ENCODE results near the gene ADTRP.

The ADTRP gene, protein sequence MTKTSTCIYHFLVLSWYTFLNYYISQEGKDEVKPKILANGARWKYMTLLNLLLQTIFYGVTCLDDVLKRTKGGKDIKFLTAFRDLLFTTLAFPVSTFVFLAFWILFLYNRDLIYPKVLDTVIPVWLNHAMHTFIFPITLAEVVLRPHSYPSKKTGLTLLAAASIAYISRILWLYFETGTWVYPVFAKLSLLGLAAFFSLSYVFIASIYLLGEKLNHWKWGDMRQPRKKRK

GRCh38 chr6:11778648-11779328, at the start of gene ADTRP:
Gene ADTRP (minus strand): TSS chr6:11778803. CDS start chr6:11778759, 44 bp downstream.
- no peak for DNase-seq (ENCODE audit: low spot score)

DNA sequence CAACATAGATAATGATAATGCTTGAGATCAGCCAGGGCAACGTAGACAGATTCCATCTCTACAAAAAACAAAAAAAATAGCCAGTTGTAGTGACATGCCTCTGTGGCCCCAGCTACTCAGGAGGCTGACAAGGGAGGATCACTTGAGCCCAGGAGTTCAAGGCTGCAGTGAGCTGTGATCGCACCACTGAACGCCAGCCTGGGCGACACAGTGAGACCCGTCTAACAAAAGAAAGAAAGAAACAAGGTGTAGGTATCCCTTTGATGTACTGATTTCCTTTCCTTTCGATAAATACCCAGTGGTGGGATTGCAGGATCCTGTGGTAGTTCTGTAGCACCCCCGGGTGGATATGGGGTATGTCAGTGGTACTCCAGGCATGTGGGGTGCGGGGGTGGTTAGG, 48.2 kb upstream of the ADTRP start:
- DNase-seq (ENCODE audit: low spot score), result no peak

DNA sequence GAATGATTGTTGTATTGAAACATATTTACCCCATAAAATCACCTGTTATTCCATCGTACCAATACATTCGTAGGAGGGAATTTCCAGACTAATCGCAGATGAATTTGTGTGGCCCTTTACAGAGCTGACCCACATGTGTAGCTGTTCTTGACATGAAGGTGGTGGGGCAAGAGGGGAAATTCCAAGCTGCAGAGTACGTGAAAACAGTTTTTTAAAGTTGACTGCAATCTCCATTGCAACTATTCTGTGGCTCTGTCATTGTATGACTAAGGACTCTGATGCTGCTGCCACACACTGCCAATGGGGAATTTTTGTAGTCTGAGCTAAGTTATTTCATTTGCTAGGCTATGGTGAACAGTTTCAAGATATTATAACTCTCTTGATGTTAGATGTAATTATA, 46.4 kb upstream of the ADTRP start:
- no peak for DNase-seq (ENCODE audit: low spot score)

- DNase-seq (ENCODE audit: low spot score), result no peak
Measured at GRCh38 chr6:11822346-11822745, 43.7 kb upstream of the ADTRP start.

GRCh38 chr6:11821781-11822180, 43.2 kb upstream of the ADTRP start:
- DNase-seq (ENCODE audit: low spot score), result no peak

DNA sequence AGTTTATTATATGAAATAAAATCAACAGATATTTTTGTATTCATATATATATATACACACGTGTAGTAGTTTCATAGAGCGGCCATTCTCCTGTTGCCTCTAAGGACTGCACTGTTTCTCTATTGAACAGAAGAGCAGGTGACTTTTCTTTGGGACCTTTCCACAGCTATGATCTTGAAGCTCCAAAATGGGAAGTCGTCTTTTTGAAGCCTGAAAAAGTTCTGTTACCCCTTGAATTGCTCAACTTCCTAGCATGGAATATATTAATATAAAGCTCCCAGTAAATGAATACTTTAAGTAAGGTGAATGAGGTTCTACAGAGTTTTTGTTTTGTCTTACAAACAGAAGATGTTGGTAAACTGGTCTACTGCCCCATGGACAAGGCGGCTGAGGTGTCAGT, 42.2 kb upstream of the ADTRP start:
- no peak for DNase-seq (ENCODE audit: low spot score)

DNA sequence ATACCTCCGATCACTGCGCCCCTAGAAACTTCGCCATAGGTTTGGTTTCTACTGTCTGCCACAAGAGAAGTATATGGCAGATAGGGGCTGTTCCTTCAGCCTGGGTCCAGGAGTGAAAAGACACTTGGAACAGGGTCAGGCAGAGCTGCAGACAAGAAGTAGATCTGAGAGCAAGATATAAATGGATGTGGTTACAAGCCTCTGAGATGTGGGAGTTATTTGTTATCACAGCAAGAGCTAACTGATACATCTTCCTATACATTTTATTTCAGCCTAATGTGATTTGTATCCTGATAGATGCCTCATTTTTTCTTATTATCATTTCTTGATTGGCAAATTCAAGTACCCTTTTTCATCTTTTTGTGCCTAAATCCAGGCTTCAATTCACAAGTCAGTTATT, 40.9 kb upstream of the ADTRP start:
- DNase-seq (ENCODE audit: low spot score), result no peak

- DNase-seq (ENCODE audit: low spot score), result no peak
Measured at GRCh38 chr6:11815231-11815630, 36.6 kb upstream of the ADTRP start.

DNA sequence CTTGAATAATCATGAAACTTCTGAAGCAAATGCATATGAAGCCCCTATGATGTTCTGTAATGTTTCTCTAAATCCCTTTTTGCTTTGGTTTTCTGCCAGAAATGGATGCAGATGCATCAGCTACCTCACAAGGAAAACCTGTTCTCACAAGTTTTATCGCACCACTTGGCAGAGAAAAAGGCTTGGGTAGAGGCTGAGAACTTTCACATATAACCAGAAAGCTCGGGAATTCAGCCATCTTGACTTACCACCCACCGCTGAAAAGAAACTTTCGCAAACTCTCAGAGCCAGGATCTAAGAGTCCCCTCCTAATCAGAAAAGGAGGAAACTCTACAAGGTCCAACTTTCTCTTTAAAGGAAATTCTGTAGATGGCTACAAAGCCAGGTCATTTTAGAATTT, 36.2 kb upstream of the ADTRP start:
- no peak for DNase-seq (ENCODE audit: low spot score)

DNA sequence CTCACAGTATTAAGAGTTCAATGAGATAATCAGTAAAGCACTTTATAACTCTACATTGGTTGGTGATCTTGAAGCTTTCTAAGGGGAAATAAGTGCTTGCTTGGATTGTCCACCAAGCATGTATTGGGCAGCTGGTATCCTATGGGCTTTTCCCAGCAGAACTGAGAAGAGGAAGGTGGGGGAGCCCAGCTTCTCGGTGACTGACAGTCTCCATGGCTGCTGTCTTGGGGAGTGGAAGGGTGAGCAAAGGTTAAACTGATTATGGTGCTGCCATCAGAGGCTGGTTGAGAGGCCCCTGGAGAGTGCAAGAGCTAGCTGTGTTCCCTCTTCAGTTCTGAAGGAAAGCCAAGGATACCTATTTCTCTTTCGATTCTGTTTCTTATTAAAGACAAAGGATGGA, 35.5 kb upstream of the ADTRP start:
- DNase-seq (ENCODE audit: low spot score), result no peak

DNA sequence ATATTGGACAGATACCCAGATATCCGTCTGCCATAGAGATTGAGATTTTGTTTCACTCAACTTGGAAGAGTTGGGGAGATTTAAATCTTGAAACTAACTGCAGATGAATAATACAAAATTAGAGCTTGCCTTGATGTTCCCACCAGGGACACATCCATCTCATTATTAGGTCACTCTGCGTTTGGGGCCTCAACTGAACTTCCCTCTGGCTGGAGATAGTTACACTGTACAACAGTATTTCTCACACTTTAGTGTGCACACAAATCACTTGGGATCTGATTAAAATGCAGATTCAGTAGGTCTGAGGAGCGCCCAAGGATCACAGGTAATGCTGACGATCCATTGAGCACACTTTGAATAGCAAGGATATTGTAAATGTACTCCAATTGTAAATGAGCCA, 35.0 kb upstream of the ADTRP start:
- no peak for DNase-seq (ENCODE audit: low spot score)

GRCh38 chr6:11812951-11813350, 34.3 kb upstream of the ADTRP start:
- DNase-seq (ENCODE audit: low spot score), result no peak

DNA sequence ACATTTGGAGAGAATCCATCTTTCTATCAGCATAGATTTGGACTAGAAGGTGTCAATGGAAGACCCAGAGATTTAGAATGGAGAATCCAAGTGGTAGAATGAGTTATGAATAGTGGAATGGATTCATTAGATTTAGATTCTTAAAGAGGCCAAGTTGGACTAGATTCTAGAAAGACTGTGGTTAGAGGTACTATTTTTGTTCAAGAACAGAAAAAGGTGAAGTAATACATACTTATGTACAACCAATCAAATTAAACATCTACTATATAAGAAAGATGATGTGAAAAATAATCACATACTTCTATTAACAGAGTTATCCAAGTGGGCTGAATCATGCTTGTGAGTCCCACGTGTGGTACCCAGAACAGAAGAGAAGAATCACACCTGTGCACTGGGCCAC, 33.8 kb upstream of the ADTRP start:
- no peak for DNase-seq (ENCODE audit: low spot score)

- no peak for DNase-seq (ENCODE audit: low spot score)
Measured at GRCh38 chr6:11811644-11812264, 33.2 kb upstream of the ADTRP start.

DNA sequence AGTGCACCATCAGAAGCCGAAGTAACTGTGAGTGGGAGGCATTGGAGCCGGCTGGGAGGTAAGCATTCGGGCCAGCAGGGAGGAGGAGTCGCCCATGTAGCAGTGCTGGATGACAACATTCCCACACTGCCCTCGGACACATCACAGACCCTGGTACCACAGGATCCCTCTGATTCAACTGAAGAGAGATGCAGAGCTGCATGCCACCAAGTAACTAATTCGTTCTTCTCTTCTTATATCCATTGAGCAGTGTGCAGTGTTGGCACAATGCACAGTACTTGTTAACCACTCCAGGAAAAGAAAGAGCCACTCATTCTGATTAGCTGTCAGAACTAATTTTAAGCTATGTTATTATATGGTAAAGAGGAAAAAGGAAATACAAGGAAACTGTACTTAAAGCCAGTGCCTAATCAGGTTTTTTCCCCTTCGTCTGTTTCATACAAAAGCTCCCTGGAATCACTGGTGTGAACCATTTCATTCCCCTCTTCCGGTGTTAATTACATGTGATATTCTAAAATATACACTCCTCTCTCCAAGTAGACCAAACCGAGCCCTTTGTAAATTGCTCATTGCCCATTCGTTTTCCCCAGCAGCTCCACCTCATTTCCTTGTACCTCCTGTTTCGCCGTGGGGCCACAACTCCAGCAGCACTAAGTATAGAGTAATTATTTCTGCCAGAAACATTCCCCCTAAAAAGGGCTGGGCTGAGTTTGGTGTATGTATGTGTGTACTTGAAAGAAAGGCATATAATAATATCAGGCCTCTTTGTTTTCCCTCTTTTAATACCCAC, 32.4 kb upstream of the ADTRP start:
- DNase-seq (ENCODE audit: low spot score), result no peak

- no peak for DNase-seq (ENCODE audit: low spot score)
Measured at GRCh38 chr6:11810039-11810541, 31.5 kb upstream of the ADTRP start.

DNA sequence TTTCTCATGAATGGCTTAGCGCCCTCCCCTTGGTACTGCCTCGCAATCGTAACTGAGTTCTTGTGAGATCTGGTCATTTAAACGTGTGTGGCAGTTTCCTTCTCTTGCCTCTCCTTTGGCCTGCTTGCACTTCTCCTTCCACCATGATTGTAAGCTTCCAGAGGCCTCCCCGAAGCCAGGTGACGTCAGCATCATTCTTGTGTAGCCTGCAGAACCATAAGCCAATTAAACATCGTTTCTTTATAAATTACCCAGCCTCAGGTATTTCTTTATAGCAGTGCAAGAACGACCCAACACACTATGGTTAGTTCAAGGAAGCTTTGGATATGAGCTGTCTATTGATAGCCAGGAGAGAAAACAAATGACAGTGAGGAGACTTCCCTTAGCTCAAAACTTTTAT, 29.5 kb upstream of the ADTRP start:
- DNase-seq (ENCODE audit: low spot score), result no peak

DNA sequence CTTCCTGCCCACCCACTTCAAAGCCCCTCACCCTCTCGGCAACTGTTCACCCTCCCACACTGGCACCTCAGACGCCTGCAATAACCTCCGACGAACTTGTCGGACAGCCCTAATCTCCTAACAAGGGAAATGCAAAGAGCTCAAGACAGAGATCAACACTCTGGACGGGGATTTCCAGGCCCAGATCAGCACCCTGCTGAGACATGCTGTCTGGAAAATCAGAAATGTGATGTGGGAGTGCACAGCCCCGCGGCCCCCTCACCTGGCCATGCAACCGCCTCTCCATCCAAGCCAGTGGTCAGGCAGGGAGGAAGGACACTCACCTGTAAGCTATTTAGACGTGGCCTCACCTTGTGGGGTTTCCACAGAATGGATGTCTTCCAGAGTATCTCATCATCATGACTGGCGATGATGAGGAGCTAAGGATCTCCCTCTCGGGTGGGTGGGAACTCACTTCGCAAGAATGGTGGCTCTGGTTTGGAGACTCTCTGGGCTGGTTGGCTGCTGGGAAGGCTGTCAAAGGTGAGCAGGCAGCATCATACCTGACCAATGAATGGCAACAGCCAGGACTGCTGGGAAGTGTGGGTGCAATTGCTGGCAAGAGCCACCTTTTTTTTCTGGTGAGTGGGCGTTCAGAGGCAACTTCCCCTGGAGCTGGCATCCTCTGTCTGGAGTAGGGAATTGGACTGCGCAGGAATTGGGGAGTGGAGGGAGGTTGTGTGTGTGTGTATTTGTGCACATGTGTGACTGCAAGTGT, 28.1 kb upstream of the ADTRP start:
- DNase-seq (ENCODE audit: low spot score), result no peak

DNA sequence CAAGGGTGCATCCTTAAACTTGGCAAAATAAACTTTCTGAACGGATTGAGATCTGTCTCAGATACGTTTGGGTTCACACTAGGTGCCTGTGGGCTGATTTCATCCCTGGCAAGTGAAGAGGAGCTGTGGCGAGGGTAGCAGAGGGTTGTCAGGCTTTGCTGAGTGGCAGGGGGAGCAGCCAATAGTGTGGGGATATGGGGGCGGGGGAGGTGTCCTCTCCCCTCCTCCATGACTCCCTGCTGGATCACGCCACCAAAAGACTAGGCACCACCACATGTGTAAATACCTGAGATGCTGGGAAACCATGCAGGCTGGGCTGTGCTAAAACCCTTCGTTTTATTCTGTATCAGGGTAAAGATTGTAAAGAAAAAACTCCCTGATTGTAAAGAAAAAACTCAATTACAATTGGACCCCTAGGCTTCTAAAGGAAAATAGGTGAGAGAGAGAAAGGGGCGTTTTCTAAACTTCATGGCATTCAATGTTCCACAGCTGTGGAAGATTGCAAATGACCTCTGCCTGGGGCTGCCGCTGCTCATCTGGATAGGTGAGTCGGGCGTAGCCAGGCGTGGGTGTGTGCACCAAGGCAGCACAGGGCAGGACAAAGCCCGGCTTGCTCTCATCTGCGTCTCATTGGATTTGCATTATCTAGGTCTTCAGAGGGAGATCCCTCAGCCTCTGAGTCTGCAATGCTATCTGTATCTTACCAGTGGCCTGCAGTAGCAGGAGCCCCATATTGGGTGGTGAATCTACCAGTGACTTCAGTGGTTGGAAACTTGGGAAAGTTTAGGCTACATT, 26.9 kb upstream of the ADTRP start:
- no peak for DNase-seq (ENCODE audit: low spot score)

DNA sequence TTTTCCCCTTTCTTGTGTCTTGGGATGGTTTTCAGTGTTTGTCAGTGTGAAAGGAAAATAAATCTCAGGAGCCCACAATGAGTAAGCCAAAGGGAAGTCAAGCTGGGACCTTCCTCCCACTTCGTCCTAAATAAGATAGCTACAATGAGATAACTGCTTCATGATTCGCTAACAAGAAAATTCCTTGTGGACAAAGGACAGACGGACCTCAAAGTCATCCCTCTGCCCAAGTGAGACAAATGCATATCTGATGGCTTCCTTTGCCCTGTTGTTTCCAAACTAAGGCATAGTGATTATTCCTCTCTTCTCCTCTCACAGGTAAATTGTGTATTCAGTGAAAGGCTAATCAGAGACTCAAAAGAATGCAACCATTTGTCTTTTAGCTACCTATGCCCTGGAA, 26.1 kb upstream of the ADTRP start:
- DNase-seq (ENCODE audit: low spot score), result no peak

DNA sequence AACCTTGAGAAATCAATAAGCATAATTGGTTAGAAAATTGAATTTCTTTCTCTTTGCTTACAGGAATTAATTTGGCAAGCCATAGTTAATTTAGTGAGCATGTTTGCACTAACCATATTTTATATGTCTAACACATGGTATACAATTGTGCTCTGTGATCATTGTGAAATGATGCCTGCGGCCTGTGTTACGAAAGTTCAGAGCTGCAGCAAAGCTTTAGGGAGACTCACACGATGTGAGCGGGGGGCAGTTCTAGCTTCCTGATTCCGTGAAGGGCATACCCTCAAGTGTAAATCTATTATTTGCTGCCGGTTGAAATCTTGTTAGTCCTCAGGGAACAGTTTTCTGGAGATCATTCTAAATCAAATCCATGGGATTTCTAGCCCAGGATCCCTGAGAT, 25.5 kb upstream of the ADTRP start:
- DNase-seq (ENCODE audit: low spot score), result no peak

All from germinal center (tissue), 1 donor.